Skin epidermis (tissue), 12 donors: ENCODE data around the gene SPRR4.

Experiments used
- H3K27ac ChIP-seq, 21 experiments: fragments of 200-600 bp; sonication (generic) in 11 of 21; one replicate each; pipeline ENCODE4 v1.5.0; 2020; ENCODE audit warnings: mild to moderate bottlenecking in 3 of 21, inconsistent platforms in 2 of 21, moderate library complexity in 2 of 21
- H3K4me3 ChIP-seq, 7 experiments: fragments of 200-600 bp; sonication (generic) in 2 of 7; one replicate each; pipeline ENCODE4 v1.5.0; 2020; ENCODE audit warnings: inconsistent platforms in 2 of 7, mild to moderate bottlenecking in 2 of 7, moderate library complexity in 1 of 7

The SPRR4 gene, protein sequence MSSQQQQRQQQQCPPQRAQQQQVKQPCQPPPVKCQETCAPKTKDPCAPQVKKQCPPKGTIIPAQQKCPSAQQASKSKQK

DNA sequence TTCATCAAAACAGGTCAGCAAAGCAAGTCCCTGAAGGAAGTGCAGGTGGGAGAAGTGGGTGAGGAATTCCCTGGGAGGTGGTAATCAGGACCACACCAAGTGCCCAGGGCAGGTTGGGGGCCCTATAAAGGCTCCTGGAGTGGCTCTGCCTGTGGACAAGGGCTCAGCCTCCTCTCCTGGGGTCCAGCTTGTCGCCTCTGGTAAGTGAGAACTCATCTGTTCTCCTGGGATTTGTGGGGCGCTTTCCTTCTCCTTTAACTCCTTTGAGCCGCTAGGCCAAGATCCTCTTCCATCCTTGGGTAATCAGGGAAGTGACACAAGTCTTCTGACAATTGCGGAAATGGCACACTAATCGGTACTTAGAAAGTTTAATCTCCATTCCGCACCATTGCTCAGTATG lies at the start of gene SPRR4:
Gene SPRR4 (plus strand): TSS at position 154 of the 400 bp plus-strand sequence. CDS start 1,243 bp downstream, outside the sequence.
- H3K4me3 ChIP-seq: no peak within 1 kb of the TSS

DNA sequence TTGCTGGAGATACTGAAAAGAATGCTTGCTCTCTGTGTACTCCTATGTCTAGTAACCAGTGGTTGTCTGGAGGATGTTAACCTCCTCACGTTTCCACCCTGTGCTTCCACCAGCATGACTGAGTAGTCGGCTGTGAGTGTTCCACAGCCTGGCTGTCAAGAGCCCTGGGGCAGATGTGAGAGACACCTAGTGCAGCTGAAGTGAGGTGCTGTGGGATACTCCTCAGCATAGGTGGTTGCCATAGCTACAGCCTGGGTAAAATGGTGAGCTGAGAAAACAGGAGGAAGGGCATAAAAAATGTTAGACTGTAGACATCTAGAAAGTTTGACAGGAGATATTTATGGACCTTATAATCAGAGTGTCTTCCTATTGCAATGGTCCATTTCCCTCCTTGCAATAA lies 46.3 kb upstream of the SPRR4 start:
- Histone ChIP-seq H3K27ac (no peak overlapping the region), H3K4me3 (no peak overlapping the region)

More for the DNA sequence above, at the start of gene SPRR4:
- peak within 1 kb of the TSS in 2 of 21 experiments; percentile 3 to 67 for H3K27ac ChIP-seq

- Histone ChIP-seq H3K27ac (no peak overlapping the region), H3K4me3 (no peak overlapping the region)
Measured at GRCh38 chr1:152926091-152926490, 44.4 kb upstream of the SPRR4 start.

DNA sequence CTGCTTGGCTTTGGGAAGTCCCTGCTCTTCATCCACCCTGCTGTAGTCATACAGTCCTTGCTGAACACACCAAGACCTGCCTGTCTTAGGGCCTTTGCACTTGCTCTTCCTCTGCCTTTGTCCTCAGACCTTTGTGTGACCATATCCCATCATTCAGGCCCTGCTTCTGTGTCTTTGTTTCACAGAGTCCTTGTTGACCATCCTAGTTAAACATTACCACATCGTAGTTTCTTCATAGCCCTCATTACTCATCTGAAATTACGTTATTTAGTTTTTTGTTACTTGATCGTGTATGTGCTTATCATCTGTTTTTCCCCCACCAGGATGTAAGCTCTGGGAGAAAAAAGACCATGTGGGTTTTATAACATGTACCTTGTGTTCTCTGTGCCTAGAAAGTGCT lies 41.8 kb upstream of the SPRR4 start:
- H3K27ac ChIP-seq: no peak overlapping the region

DNA sequence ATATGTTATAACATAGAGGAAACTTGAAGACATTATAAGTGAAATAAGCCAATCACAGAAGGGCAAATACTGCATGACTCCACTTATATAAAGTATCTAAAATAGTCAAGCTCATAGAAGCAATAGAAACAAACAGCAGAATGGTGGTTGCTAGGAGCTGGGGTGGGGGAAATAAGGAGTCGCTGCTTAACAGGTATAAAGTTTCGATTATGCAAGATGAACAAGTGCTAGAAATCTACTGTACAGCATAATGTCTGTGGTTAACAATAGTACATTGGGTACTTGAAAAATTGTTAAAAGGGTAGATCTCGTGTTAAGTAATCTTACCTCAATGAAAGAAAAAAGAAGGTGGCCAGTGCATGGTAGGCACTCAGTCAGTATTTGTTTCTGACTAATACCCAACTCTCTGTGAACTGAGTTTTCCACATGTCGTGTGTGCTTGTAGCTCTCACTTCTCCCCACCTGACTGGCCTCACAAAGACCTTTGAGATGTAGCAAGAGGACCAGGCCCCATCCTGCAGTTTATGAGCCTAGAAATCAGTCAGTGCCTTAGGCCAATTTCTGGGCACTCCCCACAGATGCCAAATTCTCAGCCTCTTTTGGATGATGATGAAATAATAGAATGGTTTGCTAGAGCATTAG lies 38.2 kb upstream of the SPRR4 start:
- no peak overlapping the region for H3K27ac ChIP-seq

More for the DNA sequence above, 41.8 kb upstream of the SPRR4 start:
- H3K4me3 ChIP-seq: no peak overlapping the region

GRCh38 chr1:152933196-152933595 lies 37.3 kb upstream of the SPRR4 start:
- Histone ChIP-seq H3K27ac (no peak overlapping the region), H3K4me3 (no peak overlapping the region)

More for the DNA sequence above, 38.2 kb upstream of the SPRR4 start:
- no peak overlapping the region for H3K4me3 ChIP-seq

- Histone ChIP-seq H3K27ac (no peak overlapping the region), H3K4me3 (no peak overlapping the region)
Measured at GRCh38 chr1:152940614-152941013, 29.8 kb upstream of the SPRR4 start.

DNA sequence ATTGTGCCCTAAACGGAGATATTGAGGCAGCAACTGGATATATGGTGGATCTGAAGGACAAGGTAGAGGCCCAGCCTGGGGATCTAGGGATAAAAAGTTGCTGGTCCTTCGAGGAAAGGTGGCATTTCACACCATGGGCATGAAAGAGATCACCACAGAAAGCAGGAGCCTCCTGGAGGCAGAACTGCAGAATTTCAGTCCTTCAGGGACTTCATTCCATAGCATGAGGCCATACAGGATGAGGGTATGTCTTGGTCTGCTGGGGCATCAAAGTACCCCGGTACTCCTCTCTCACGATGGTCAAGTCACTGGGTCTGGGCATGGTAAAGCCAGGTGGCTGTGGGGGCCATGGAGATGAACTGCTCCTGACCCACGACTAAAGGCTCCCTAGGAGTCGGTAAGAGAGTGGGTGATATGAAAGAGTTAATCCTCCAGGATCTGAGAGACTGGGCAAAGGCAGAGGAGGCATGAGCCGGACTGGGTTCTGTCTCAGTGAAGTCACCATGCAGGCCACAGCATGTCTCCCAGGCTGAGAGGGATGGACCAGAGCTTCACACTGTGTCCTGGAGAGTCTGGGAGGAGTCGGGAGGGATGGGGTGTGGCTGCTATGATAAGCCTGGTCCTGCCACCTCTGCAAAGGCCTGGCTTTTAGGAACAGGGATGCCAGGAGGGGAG lies 29.3 kb upstream of the SPRR4 start:
- Histone ChIP-seq H3K27ac (no peak overlapping the region), H3K4me3 (no peak overlapping the region)

GRCh38 chr1:152942161-152942560 lies 28.3 kb upstream of the SPRR4 start:
- Histone ChIP-seq H3K27ac (no peak overlapping the region), H3K4me3 (no peak overlapping the region)

- Histone ChIP-seq H3K27ac (no peak overlapping the region), H3K4me3 (no peak overlapping the region)
Measured at GRCh38 chr1:152946248-152946647, 24.2 kb upstream of the SPRR4 start.

- no peak within 1 kb of the TSS for H3K27ac ChIP-seq
- H3K4me3 ChIP-seq: no peak within 1 kb of the TSS
Measured at GRCh38 chr1:152946651-152947256, 23.7 kb upstream of the SPRR4 start, which contains the start of gene SPRR5. SPRR5 (plus strand) TSS chr1:152947206; CDS start chr1:152948555, 1,349 bp downstream.

- H3K4me3 ChIP-seq: no peak overlapping the region
Measured at GRCh38 chr1:152951711-152952110, 18.7 kb upstream of the SPRR4 start.

DNA sequence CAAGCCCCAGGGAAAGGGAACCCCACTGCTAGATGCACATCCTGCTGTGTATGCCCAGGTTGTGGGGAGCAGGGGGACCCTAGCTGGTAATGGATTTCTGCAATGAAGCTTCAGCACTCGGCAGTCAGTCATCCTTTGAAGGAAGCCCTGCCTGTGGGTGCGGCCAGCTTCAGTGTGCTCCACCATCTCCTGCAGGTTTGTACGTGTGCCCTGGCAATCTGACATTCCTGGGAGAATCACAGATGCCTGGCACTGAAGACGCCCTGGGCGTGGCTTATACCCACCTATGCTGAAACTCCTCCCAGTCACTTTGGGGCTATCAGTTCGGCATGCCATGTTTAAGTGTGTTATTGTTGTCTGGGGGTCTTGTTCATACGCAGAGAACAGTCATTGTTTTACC lies 16.7 kb upstream of the SPRR4 start:
- H3K4me3 ChIP-seq: no peak overlapping the region
- peak overlapping the region in 18 of 21 experiments; percentile 6 to 83 (median 72) for H3K27ac ChIP-seq

More at GRCh38 chr1:152951711-152952110, 18.7 kb upstream of the SPRR4 start:
- no peak overlapping the region for H3K27ac ChIP-seq

DNA sequence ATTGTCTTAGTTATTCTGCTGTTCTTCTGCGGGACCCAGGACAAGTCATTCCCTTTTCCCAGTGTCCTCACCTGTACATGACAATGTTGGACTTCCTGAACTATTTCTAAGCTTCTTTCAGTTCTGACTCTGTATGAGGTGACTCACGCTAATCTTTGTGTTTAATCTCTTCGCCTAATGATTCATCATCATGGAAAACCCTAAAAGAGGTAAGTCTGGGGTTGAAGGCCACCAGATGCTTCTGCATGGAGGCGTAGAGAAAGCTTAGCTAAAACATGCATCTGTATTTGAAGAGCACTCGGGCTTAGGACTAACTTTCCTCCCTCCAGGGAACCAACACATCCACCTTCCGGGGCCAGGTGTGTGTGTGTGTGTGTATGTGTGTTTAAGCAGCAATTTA lies 16.0 kb upstream of the SPRR4 start:
- H3K27ac ChIP-seq: peak overlapping the region in 18 of 21 experiments; percentile 6 to 83 (median 72)
- H3K4me3 ChIP-seq: no peak overlapping the region

DNA sequence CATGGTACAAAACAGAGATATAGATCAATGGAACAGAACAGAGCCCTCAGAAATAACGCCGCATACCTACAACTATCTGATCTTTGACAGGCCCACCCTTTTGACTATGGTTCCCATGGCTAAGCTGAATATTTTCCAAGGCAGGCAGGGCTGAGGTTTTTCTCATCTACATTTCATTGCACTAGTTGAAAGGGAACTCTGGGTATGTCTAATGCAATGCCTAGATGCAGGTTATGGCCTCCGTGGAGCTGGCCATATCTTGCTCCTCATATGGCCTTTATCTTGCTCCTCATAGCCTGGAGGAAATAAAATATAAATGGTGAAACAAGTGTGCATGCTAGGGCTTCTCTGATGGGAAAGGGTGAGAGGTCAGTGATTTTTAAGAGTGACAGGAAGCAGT lies 12.9 kb upstream of the SPRR4 start:
- H3K4me3 ChIP-seq: no peak overlapping the region
- no peak overlapping the region for H3K27ac ChIP-seq

DNA sequence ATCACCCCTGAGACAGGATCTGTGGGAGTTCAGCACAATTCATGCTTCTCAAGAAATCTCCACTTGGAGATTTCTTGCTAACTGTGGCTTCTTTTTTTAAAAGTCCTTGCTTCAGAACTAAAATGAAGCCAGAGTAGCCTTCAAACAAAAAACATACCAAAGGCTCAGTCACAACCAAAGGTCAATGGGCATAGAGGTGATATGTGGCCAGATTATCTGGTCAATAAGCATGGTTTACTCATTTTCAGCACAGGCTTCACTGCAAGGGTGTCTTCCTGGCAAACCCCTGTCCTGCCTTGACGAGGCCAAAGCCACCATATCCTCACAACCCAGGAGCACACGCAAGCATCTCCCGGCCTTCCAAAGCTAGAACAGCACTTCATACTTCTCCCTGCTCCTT lies 11.2 kb upstream of the SPRR4 start:
- H3K27ac ChIP-seq: no peak overlapping the region
- H3K4me3 ChIP-seq: no peak overlapping the region

- no peak overlapping the region for H3K4me3 ChIP-seq
- no peak overlapping the region for H3K27ac ChIP-seq
Measured at GRCh38 chr1:152959801-152960451, 10.5 kb upstream of the SPRR4 start.

DNA sequence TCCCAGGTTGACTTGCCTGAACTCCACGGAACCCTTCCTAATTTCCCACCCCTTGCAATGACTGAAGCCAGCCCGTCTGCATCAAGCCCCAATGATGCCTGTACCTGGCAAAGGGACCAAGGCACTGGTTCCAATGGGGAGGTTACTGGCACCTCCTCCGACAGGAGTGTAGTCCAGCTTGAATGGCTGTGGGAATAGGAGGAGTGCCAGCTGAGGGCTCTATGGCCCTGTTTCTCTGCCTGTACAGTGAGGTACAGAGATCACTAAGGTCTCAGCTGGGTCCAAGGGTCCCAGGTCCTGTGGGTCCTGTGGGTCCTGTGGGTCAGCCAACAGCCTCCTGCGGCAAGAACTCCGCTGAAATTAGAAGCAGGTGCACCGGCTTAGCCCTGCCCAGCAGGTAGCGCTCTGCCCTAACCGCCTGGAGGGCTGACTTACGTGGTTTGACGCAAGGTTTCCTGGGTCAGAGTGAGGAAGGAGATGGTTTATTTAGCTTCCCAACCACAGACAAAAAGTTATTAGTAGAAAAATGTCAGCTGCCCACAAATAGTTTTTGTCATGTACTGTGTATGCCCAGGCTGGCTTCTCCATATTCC lies 9.9 kb upstream of the SPRR4 start:
- H3K27ac ChIP-seq: no peak overlapping the region
- no peak overlapping the region for H3K4me3 ChIP-seq

- no peak overlapping the region for H3K4me3 ChIP-seq
- H3K27ac ChIP-seq: no peak overlapping the region
Measured at GRCh38 chr1:152961226-152961891, 9.1 kb upstream of the SPRR4 start.
